T-helper 17 cell (primary cell): ENCODE measurements around the gene KIF3A. TPM values are rescaled to one million over a fixed set of nuclear protein-coding genes. Genes with fewer than 3 reads are reported as not detected.
A peak's percentile ranks its signal among the peaks of the same experiment; 100 is the strongest.

Source experiments
- ATAC-seq: fragments of 150-1000 bp; cut with Tn5 transposase; 2 replicates; pipeline ENCODE4 v1.10.0; 2021; ENCODE audit warnings: mild to moderate bottlenecking, moderate library complexity
- DNase-seq, 3 donors: peaks; one replicate each; pipeline versions ENCODE4 v3.0.0 to v3.0.0-alpha.2; 2020 to 2021
- H3K9me3 ChIP-seq: one replicate; pipeline ENCODE4 v1.7.0; 2013; ENCODE audit warnings: low read length, mild to moderate bottlenecking; ENCODE audit not compliant: control insufficient read depth, poor library complexity, severe bottlenecking
- H3K27ac Mint-ChIP-seq: one replicate; pipeline ENCODE4 v1.8.0; 2022; ENCODE audit warnings: mild to moderate bottlenecking, moderate library complexity, mixed read lengths
- H3K27me3 Mint-ChIP-seq: one replicate; pipeline ENCODE4 v1.8.0; 2022; ENCODE audit warnings: mixed read lengths
- H3K36me3 Mint-ChIP-seq: one replicate; pipeline ENCODE4 v1.8.0; 2022; ENCODE audit warnings: low read depth, mixed read lengths
- H3K4me1 Mint-ChIP-seq: one replicate; pipeline ENCODE4 v1.8.0; 2022; ENCODE audit warnings: mild to moderate bottlenecking, mixed read lengths
- H3K4me3 Mint-ChIP-seq: one replicate; pipeline ENCODE4 v1.8.0; 2022; ENCODE audit warnings: mild to moderate bottlenecking, moderate library complexity, mixed read lengths
- total RNA-seq, 4 donors: library from RNA in 2 of 4; stranded (reverse) in 2 of 4; gene quantifications; one replicate each; pipeline ENCODE4 v1.2.3 and lab custom pipeline; 2022 to 2026

Gene KIF3A
- total RNA-seq, 2 donors from 2014 or later, result 12.6 to 17.9 TPM

DNA sequence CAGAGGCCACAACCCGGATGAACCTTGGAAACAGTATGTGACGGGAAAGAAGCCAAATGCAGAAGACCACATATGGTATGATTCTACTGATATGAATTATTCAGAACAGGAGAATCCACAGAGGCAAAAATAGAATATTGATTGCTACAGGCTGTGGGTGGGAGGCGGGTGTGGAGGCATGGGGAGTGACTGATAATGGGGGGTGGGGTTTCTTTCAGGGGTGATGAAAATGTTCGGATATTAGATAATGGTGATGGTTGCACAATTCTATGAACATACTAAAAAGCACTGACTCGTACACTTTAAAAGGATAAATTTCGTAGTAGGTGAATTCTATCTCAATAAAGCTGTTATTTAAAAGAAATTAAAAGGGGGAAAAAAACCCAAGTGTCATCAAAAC, 52.9 kb downstream of the KIF3A start:
- Mint-ChIP-seq H3K27me3 (no peaks in the 10 kb centered on the region), H3K36me3 (peaks cover 5% of the 10 kb centered on the region), H3K4me1 (peaks cover 25% of the 10 kb centered on the region), H3K4me3 (no peak overlapping the region), H3K27ac (no peak overlapping the region)
- ATAC-seq, result no peak
- H3K9me3 ChIP-seq, result no peaks in the 10 kb centered on the region
- DNase-seq, result no peak

- H3K36me3 Mint-ChIP-seq, result peaks cover 2% of the 10 kb centered on the region
- no peak for ATAC-seq
Measured at GRCh38 chr5:132681983-132682382, 55.4 kb downstream of the KIF3A start.

DNA sequence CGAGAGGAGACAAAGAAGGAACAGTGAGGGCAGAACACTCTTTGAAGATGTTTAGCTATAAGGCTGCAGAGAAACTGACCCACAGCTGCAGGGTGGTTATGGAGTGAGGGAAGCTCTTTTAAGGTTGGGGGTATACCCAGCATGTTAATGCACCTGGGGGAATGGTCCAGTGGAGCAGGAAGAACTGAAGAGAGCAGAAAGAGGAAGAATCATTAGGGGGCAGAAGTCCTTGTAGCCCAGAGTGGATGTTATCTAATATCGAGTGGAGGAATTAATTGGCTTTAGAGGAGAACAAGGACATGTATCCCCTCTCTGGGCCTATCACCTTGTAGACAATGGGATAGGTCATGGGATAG, 55.9 kb downstream of the KIF3A start:
- peaks cover 2% of the 10 kb centered on the region for H3K36me3 Mint-ChIP-seq
- peaks cover 7% of the 10 kb centered on the region for H3K4me1 Mint-ChIP-seq
- ATAC-seq (no peak), DNase-seq (no peak)
- no peaks in the 10 kb centered on the region for H3K9me3 ChIP-seq
- no peak overlapping the region for H3K4me3 Mint-ChIP-seq
- H3K27ac Mint-ChIP-seq, result no peak overlapping the region
- peaks cover 3% of the 10 kb centered on the region for H3K27me3 Mint-ChIP-seq

More at GRCh38 chr5:132681983-132682382, 55.4 kb downstream of the KIF3A start:
- Mint-ChIP-seq H3K4me1 (peaks cover 7% of the 10 kb centered on the region), H3K27me3 (no peaks in the 10 kb centered on the region), H3K27ac (no peak overlapping the region), H3K4me3 (no peak overlapping the region)
- DNase-seq, result no peak
- H3K9me3 ChIP-seq, result no peaks in the 10 kb centered on the region

DNA sequence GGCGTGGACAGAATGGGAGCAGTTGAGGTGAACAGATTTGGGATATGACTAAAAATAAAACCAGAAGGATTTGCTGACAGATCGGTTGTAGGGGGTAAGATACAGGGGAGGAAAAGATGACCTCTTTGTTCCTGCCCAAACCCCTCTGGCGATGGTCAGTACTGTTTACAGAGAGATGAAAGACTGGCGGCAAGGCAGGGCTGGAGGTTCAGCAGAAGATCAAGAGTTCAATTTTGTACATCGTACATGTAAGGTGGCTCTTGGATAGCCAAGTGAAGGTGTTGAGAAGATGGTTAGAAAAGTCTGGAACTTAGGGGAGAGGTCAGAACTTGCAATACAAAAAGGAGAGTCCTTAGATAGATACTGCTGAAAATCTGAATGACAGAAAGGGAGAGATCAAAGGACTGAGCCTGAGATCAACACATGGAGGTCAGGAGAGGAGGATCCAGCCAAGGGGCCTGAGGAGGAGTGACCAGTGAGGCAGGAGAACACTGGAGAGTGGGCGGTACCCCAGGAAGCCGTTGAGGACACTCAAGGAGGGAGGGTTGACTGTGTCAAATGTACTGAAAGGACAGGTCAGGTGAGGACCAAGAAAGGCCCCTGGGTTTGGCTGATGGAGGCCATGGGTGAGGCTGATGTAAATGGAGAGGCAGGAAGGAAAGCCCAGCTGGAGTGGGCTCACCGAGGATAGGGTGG, 56.4 kb downstream of the KIF3A start:
- DNase-seq (no peak), ATAC-seq (no peak)
- Mint-ChIP-seq H3K27ac (no peak overlapping the region), H3K4me3 (no peak overlapping the region), H3K4me1 (peaks cover 7% of the 10 kb centered on the region), H3K36me3 (peaks cover 5% of the 10 kb centered on the region), H3K27me3 (peaks cover 4% of the 10 kb centered on the region)
- H3K9me3 ChIP-seq, result no peaks in the 10 kb centered on the region

- H3K4me1 Mint-ChIP-seq, result peaks cover 3% of the 10 kb centered on the region
- DNase-seq (no peak), ATAC-seq (no peak)
- no peak overlapping the region for H3K4me3 Mint-ChIP-seq
- H3K27me3 Mint-ChIP-seq, result peaks cover 4% of the 10 kb centered on the region
- H3K9me3 ChIP-seq, result no peaks in the 10 kb centered on the region
- no peak overlapping the region for H3K27ac Mint-ChIP-seq
- H3K36me3 Mint-ChIP-seq, result peaks cover 5% of the 10 kb centered on the region
Measured at GRCh38 chr5:132679717-132680380, 57.5 kb downstream of the KIF3A start.

DNA sequence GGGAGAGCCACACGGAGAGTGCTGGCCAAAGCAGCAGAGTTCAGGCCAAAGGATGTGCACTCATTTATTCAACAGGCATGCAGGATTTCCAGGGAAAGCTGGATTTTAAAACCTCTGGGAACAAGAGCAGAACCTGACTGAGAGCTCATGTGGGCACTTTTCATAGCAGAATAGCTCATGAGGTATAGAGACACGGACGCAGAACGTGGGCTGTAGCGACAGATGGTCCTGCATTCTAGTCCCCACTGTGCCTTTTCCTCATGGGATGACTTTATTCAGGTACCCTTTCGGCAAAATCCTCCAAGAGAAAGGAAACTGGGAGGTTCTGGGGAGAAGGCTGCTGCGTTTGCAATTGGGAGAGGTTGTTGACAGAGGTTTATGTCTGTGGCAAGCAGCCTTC, 58.2 kb downstream of the KIF3A start:
- Mint-ChIP-seq H3K27ac (no peak overlapping the region), H3K4me1 (peaks cover 3% of the 10 kb centered on the region), H3K36me3 (peaks cover 5% of the 10 kb centered on the region), H3K27me3 (peaks cover 4% of the 10 kb centered on the region), H3K4me3 (no peak overlapping the region)
- no peaks in the 10 kb centered on the region for H3K9me3 ChIP-seq
- no peak for DNase-seq
- no peak for ATAC-seq

DNA sequence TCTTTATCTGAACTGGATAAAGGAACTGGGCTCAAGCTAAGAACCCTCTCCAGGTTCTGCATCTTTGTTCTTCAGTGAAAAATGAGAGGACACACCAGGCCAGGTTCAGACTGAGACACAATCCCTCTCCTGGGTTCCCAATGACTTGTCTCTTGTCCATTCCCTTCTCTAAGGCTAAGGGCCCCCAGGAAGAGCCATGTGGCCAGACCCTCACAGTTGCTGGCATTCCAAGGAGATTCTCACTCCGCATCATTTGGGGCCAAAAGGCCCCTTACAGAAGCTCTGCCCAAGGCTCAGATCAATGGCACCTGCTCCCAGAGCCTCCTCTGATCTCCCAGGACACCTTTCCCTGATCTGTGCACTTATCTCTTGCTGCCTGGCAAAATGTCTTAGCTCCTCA, 58.6 kb downstream of the KIF3A start:
- Mint-ChIP-seq H3K4me1 (peaks cover 3% of the 10 kb centered on the region), H3K27ac (no peak overlapping the region), H3K4me3 (no peak overlapping the region), H3K36me3 (peaks cover 5% of the 10 kb centered on the region), H3K27me3 (peaks cover 4% of the 10 kb centered on the region)
- DNase-seq (no peak), ATAC-seq (no peak)
- no peaks in the 10 kb centered on the region for H3K9me3 ChIP-seq

DNA sequence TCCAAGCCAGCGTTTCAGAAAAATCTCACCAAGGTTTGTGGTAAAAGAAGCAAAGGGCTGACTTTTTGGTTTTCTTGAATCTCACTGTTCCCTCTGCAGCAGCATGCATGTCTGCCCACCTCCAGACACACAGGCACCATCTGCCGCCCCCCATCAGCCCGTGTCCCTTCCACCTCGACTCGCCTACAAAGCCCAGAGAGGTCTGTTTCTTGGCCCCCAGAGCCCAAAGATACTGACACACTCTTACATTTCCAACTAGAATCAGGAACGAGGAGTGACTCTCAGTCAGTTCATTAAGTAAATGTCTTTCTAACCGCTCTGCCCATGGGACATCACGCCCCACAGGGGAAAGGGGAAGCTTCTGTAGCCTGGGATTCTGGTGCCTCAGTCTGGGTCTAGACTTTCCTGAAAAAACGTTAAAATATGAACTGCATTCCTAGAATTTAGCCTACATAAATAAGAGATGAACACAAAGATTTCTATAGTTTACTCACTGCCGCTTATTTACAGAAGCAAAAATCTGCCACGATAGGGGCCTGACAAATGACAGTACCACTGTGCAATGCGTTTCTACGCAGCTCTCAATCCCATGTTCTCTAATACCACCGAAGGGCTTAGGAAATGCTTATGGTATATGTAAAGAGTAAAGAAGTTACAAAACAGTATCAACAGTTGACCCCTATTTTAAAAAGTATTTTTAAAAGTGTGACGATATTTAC, 59.5 kb downstream of the KIF3A start:
- DNase-seq (no peak), ATAC-seq (no peak)
- Mint-ChIP-seq H3K36me3 (peaks cover 5% of the 10 kb centered on the region), H3K27ac (no peak overlapping the region), H3K4me1 (peaks cover 3% of the 10 kb centered on the region), H3K27me3 (peaks cover 4% of the 10 kb centered on the region), H3K4me3 (peak overlapping the region; percentile 15)
- no peaks in the 10 kb centered on the region for H3K9me3 ChIP-seq

GRCh38 chr5:132677191-132677590, 60.2 kb downstream of the KIF3A start:
- Mint-ChIP-seq H3K27me3 (peaks cover 4% of the 10 kb centered on the region), H3K4me1 (peaks cover 3% of the 10 kb centered on the region), H3K27ac (no peak overlapping the region), H3K4me3 (no peak overlapping the region), H3K36me3 (peaks cover 5% of the 10 kb centered on the region)
- DNase-seq (no peak), ATAC-seq (no peak)
- no peaks in the 10 kb centered on the region for H3K9me3 ChIP-seq

DNA sequence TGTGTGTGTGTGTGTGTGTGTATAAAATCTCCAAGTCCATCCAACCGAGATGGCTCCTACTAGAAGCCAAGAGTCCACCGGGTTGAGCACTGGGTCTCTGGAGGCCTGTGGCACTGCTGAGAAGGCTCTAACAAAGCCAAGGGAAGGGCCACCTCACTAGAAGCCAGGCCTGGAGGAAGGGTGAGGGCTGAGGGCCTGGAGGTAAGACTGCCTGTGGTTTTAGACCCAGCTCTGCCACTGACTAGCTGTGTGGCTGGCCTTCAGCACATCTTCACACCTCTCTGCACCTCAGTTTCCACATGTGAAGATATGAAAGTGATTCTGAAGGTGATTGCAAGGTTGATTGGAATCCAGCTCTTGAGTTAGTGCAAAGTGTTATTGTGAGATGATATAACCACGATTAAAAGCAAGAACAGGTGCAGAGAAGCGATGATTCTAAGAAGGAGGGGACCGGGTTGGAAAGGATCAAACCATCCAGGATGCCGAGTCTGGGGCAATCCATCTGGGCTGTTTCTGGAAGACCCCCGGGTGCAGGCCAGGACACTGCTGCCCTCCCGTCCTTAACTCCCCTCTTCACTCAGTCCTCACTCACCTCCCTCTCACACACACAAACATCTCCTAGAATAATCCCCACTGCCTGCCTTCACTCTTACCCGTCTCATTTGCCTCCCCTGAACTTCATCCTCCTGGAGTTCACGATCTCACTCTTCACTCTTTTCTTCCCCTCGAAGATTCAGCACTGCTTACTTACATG, 61.2 kb downstream of the KIF3A start:
- no peak for ATAC-seq
- H3K27me3 Mint-ChIP-seq, result peaks cover 4% of the 10 kb centered on the region
- no peak for DNase-seq
- peaks cover 3% of the 10 kb centered on the region for H3K36me3 Mint-ChIP-seq
- no peaks in the 10 kb centered on the region for H3K9me3 ChIP-seq
- no peak overlapping the region for H3K27ac Mint-ChIP-seq
- H3K4me3 Mint-ChIP-seq, result no peak overlapping the region
- H3K4me1 Mint-ChIP-seq, result no peaks in the 10 kb centered on the region

DNA sequence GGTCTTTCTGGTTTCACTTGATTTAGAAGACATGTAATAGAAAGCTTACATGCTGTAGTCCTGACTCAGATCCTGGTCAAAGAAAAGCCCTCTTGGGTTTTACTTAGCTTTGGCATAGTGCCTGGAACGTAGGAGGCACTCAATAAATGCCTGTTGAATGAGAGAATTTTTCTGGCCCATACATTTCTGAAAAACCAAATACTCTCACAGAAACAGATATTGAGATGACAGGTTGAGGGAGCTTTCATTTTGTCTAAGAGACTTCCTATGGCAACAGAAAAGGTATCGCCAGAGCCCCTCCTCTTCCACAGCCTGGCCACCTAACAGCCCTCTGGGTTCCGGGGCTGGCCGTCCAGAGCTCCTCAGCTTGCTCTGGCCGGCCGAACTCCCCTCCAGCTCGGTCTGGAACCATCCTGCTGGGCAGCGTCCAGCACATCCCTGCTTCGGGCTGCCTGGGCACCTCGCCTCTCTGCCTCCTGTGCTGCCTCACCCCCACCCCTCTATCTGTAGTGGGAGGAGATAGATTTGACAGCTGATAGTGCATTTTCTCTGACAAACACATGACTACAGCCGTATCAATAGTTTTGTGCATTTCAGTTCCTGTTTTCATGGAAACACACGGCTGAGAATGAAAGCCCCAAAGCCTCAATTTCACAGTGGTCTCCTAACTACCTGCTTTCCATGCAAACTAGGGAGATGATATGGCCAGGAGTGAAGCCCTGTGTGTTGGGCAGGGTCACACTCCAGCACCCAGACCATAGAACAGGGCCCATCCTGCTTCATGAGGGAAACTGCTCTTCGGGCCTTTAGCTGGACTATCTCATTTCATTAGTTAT, 62.5 kb downstream of the KIF3A start:
- H3K27ac Mint-ChIP-seq, result peak overlapping the region; percentile 51
- no peaks in the 10 kb centered on the region for H3K9me3 ChIP-seq
- H3K27me3 Mint-ChIP-seq, result peaks cover 4% of the 10 kb centered on the region
- H3K4me3 Mint-ChIP-seq, result peak overlapping the region; percentile 39
- ATAC-seq (no peak), DNase-seq (no peak)
- H3K36me3 Mint-ChIP-seq, result peaks cover 3% of the 10 kb centered on the region
- H3K4me1 Mint-ChIP-seq, result no peaks in the 10 kb centered on the region

GRCh38 chr5:132673939-132674630, 63.3 kb downstream of the KIF3A start, which contains the start of gene IL4:
IL4 (plus strand) TSS chr5:132673989; CDS start chr5:132674051, 62 bp downstream.
- ATAC-seq, result no peak
- H3K4me1 Mint-ChIP-seq, result no peaks in the 10 kb centered on the region
- peak within 1 kb of the TSS; percentile 51 for H3K27ac Mint-ChIP-seq
- H3K36me3 Mint-ChIP-seq, result peaks cover 3% of the 10 kb centered on the region
- H3K4me3 Mint-ChIP-seq, result peak within 1 kb of the TSS; percentile 39
- no peak for DNase-seq
- H3K9me3 ChIP-seq, result no peaks in the 10 kb centered on the region
- H3K27me3 Mint-ChIP-seq, result peaks cover 4% of the 10 kb centered on the region
